ENCODE results near the gene AGK.

The AGK gene

GRCh38 chr7:141649137-141649864, 98.1 kb downstream of the AGK start:
- no peak for DNase-seq

- DNase-seq, result no peak
Measured at GRCh38 chr7:141649865-141650634, 98.8 kb downstream of the AGK start.

GRCh38 chr7:141651417-141651816, 100.2 kb downstream of the AGK start:
- no peak for DNase-seq

- DNase-seq, result no peak
Measured at GRCh38 chr7:141652691-141653090, 101.5 kb downstream of the AGK start.

- DNase-seq, result peak; percentile 74
Measured at GRCh38 chr7:141654551-141654950, 103.3 kb downstream of the AGK start.

GRCh38 chr7:141659501-141659900, 108.3 kb downstream of the AGK start:
- DNase-seq, result no peak

- no peak for DNase-seq
Measured at GRCh38 chr7:141660259-141660658, 109.0 kb downstream of the AGK start.

- DNase-seq, result no peak
Measured at GRCh38 chr7:141663081-141663849, 112.1 kb downstream of the AGK start.

- DNase-seq, result no peak
Measured at GRCh38 chr7:141664450-141664849, 113.2 kb downstream of the AGK start.

- no peak for DNase-seq
Measured at GRCh38 chr7:141665208-141666035, 114.2 kb downstream of the AGK start.

GRCh38 chr7:141666071-141666470, 114.9 kb downstream of the AGK start:
- DNase-seq, result no peak

GRCh38 chr7:141668853-141669252, 117.6 kb downstream of the AGK start:
- no peak for DNase-seq

GRCh38 chr7:141671705-141672496, 120.7 kb downstream of the AGK start:
- DNase-seq, result no peak

GRCh38 chr7:141673346-141673745, 122.1 kb downstream of the AGK start:
- no peak for DNase-seq

- DNase-seq, result no peak
Measured at GRCh38 chr7:141674171-141674671, 123.0 kb downstream of the AGK start.

GRCh38 chr7:141674702-141675101, 123.5 kb downstream of the AGK start:
- no peak for DNase-seq

- DNase-seq, result no peak
Measured at GRCh38 chr7:141675436-141676215, 124.4 kb downstream of the AGK start.

GRCh38 chr7:141676618-141677017, 125.4 kb downstream of the AGK start:
- DNase-seq, result no peak

- no peak for DNase-seq
Measured at GRCh38 chr7:141679014-141679413, 127.8 kb downstream of the AGK start.

GRCh38 chr7:141685285-141686023, 134.2 kb downstream of the AGK start:
- no peak for DNase-seq

Data from activated effector memory CD4-positive, alpha-beta T cell treated with anti-CD3 and anti-CD28 coated beads, Interleukin-2, amount 50 U/mL, for 16 hours (primary cell).